Neural progenitor cell (in vitro differentiated cells): Measurements from ENCODE around the gene TPD52L2.

Experiments
- EZH2 ChIP-seq: fragments of 200-600 bp; sonication (generic); IDR thresholded peaks from 2 replicates; pipeline ENCODE4 v1.6.1; 2017; ENCODE audit warnings: antibody characterized with exemption, mild to moderate bottlenecking, moderate library complexity
- TF ChIP-seq, protein P1 (sequence below): fragments of 200-600 bp; sonication (generic); IDR thresholded peaks from 2 replicates; pipeline ENCODE4 v1.5.1; 2017; ENCODE audit warnings: antibody characterized with exemption, mild to moderate bottlenecking

DNA sequence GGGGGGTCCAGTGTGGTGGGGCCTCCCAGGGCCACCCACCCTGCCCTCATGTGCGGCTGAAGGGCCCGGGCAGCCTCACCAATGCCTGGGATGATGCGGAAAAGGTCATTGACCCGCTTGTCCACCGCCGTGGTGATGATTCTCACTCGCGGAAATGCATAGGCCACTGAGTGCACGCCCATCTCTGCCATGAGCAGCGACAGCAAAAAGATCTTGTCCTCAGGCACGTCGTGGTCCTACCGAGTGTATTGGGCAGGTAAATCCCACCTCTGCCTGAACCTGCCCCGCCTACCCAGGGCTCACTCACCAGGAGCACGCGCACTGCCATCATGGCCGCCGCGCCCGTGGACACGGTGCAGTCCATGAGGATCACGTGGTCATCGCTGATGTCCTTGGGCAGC is 75.0 kb downstream of the TPD52L2 start:
- no peak for TF ChIP-seq EZH2
- TF ChIP-seq, protein P1, sequence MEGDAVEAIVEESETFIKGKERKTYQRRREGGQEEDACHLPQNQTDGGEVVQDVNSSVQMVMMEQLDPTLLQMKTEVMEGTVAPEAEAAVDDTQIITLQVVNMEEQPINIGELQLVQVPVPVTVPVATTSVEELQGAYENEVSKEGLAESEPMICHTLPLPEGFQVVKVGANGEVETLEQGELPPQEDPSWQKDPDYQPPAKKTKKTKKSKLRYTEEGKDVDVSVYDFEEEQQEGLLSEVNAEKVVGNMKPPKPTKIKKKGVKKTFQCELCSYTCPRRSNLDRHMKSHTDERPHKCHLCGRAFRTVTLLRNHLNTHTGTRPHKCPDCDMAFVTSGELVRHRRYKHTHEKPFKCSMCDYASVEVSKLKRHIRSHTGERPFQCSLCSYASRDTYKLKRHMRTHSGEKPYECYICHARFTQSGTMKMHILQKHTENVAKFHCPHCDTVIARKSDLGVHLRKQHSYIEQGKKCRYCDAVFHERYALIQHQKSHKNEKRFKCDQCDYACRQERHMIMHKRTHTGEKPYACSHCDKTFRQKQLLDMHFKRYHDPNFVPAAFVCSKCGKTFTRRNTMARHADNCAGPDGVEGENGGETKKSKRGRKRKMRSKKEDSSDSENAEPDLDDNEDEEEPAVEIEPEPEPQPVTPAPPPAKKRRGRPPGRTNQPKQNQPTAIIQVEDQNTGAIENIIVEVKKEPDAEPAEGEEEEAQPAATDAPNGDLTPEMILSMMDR, result no peak
